GM12874 (cell line): ENCODE data around the gene DUSP2.

ENCODE experiments used
- TF ChIP-seq, protein P1 (sequence below): IDR thresholded peaks from 2 replicates; pipeline ENCODE4 v1.5.1; 2011; ENCODE audit warnings: low read depth, mild to moderate bottlenecking, control low read depth, low read length, moderate library complexity; ENCODE audit not compliant: insufficient read depth

The DUSP2 gene

GRCh38 chr2:96181529-96181928, 36.3 kb upstream of the DUSP2 start:
- TF ChIP-seq, protein P1, sequence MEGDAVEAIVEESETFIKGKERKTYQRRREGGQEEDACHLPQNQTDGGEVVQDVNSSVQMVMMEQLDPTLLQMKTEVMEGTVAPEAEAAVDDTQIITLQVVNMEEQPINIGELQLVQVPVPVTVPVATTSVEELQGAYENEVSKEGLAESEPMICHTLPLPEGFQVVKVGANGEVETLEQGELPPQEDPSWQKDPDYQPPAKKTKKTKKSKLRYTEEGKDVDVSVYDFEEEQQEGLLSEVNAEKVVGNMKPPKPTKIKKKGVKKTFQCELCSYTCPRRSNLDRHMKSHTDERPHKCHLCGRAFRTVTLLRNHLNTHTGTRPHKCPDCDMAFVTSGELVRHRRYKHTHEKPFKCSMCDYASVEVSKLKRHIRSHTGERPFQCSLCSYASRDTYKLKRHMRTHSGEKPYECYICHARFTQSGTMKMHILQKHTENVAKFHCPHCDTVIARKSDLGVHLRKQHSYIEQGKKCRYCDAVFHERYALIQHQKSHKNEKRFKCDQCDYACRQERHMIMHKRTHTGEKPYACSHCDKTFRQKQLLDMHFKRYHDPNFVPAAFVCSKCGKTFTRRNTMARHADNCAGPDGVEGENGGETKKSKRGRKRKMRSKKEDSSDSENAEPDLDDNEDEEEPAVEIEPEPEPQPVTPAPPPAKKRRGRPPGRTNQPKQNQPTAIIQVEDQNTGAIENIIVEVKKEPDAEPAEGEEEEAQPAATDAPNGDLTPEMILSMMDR = no peak

DNA sequence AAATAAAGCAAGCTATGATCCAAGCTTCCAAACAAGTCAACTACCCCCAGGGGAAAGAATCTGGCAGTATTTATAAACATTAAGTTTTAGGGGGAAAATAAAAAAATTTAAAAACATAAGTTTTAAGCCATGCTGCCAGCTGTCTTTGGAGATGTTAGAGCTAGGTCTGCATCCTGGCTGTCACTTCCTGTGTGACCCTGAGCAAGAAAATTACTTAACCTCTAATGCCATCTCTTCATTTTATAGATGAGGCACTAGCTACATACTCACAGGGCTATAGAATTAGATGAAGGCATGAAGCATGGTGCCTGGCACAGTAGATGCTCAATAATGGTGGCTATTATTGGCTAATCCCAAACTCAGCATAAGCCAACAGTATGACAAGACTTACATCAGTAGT, 35.3 kb upstream of the DUSP2 start:
- TF ChIP-seq, protein P1 = no peak

GRCh38 chr2:96180002-96180401, 34.8 kb upstream of the DUSP2 start:
- TF ChIP-seq, protein P1 = no peak

GRCh38 chr2:96176661-96177060, 31.4 kb upstream of the DUSP2 start:
- TF ChIP-seq, protein P1 = no peak

- TF ChIP-seq, protein P1 = no peak
Measured at GRCh38 chr2:96175951-96176350, 30.7 kb upstream of the DUSP2 start.

GRCh38 chr2:96174251-96175144, 29.3 kb upstream of the DUSP2 start:
- TF ChIP-seq, protein P1 = peak; percentile 93

DNA sequence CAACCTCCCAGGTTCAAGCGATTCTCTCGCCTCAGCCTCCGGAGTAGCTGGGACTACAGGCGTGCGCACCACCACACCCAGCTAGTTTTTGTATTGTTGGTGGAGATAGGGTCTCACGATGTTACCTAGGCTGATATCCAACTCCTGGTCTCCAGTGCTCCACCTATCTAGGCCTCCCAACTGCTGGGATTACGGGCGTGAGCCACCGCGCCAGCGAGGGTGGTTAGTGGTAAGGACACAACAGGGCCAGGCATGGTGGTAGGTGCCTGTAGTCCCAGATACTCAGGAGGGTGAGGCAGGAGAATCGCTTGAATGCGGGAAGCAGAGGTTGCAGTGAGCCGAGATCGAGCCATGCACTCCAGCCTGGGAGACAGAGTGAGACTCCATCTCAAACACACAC, 26.6 kb upstream of the DUSP2 start:
- TF ChIP-seq, protein P1 = no peak
